ENCODE data around the gene NBEA.
"Not testable (repeated sequence)": the region's sequence is repeated elsewhere in the genome, so short reads cannot be mapped to it uniquely, and the experiment has no call there.

The NBEA gene

GRCh38 chr13:35092251-35092650, 150.2 kb downstream of the NBEA start:
- DNase-seq = no peak

DNA sequence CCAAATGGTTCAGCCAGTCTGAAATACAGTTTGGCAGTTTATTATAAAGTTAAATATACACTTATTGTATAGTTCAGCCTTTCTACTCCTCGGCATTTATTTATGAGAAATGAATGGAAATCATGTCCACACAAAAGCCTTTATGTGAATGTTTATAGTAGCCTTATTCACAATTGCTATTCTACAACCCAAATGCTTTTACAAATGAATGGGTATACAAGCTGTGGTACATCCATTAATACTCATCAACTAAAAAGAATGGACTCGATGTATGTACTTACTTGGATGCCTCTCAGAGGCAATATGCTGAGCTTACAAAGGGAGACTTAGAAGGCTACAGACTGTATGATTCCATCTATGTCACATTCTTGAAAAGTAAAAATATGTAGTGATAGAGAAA, 150.7 kb downstream of the NBEA start:
- DNase-seq = no peak

GRCh38 chr13:35093356-35093755, 151.3 kb downstream of the NBEA start:
- no peak for DNase-seq

GRCh38 chr13:35106771-35107170, 164.7 kb downstream of the NBEA start:
- DNase-seq = not testable (repeated sequence)

- no peak for DNase-seq
Measured at GRCh38 chr13:35107535-35107934, 165.5 kb downstream of the NBEA start.

GRCh38 chr13:35113612-35114011, 171.5 kb downstream of the NBEA start:
- DNase-seq = not testable (repeated sequence)

- DNase-seq = no peak
Measured at GRCh38 chr13:35127466-35127865, 185.4 kb downstream of the NBEA start.

DNA sequence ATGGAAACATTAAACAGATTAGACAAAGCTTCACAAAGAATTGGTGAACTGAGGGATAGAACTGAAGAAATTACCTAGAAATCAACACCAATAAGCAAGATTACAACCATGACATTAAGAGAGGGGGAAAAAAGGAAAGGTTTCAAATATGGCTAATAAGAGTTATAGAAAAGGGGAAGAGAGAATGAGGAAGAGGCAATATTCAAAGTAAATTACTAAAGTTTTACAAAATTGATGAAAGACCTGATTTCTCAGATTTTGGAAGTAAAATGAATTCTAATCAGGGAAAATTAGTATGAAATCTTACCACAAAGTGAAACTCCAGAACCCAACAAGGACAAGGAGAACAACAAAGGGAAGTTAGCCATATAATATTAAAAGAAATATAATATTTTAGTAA, 187.4 kb downstream of the NBEA start:
- no peak for DNase-seq

- DNase-seq = no peak
Measured at GRCh38 chr13:35131471-35131870, 189.4 kb downstream of the NBEA start.

GRCh38 chr13:35136585-35136984, 194.5 kb downstream of the NBEA start:
- no peak for DNase-seq

GRCh38 chr13:35139591-35139990, 197.5 kb downstream of the NBEA start:
- DNase-seq = no peak

- no peak for DNase-seq
Measured at GRCh38 chr13:35140321-35140720, 198.3 kb downstream of the NBEA start.

DNA sequence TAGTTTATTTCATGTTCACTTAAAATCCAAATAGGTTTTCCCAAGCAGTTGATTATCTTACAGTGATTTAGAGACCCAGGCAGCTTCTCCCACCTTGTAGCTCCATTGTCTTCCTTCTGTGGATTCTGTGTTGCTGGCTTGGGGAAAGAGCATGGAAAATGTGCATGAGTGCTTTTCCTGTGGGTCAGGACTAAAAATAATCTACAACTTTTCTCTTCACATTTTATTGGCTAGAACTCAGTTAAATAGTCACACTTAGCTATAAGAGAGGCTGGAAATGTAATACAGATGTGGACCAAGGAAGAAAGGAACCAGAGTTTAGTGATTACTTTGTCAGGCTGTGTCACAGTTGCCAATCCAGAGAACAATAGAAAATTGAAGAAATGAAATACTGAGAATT, 198.8 kb downstream of the NBEA start:
- DNase-seq = no peak

- no peak for DNase-seq
Measured at GRCh38 chr13:35143123-35143522, 201.1 kb downstream of the NBEA start.

GRCh38 chr13:35144166-35144890, 202.3 kb downstream of the NBEA start:
- no peak for DNase-seq

DNA sequence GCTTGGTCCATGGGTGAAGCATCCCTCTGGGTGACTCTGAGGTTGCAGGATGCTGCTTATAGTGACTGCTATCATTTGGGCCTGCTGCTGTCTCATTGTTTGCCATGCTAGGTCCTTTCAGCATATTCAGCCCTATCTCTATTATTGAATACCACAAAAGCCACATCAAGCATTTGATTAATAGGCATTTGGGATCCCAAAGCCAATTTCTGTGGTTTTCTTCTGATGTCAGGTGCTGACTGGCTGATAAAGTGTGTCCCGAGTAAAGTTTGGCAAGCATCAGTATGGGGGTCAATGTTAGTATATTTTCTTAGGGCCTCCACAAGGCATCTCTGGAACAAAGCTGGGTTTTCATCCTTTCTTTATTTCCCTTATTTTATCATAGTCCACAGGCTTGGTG, 204.6 kb downstream of the NBEA start:
- DNase-seq = no peak

DNA sequence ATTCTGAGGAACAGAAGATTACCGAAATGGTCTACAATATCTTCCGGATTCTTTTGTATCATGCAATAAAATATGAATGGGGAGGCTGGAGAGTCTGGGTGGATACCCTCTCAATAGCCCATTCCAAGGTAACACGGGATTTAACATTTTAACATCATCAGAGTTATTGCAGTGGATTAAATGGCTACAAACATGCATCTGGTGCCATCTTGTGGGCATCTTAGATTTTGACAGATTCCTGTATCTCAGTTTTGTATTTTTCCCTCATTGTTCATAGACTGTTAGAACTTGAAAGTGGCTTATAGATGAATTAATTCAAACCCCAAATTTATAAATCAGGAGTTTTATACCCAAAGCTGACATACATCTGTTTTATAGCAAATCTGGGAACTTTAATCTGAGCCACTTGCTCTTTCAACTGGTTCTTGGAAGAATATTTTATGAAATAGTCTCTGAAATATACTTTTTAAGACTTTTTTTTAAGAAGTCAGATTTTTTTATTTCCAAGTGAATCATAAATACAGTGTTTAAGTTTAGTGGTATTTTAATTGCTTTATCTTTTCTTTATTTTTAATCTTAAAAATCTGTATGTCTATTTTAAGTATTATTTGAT, 215.2 kb downstream of the NBEA start:
- DNase-seq = peak; percentile 59

DNA sequence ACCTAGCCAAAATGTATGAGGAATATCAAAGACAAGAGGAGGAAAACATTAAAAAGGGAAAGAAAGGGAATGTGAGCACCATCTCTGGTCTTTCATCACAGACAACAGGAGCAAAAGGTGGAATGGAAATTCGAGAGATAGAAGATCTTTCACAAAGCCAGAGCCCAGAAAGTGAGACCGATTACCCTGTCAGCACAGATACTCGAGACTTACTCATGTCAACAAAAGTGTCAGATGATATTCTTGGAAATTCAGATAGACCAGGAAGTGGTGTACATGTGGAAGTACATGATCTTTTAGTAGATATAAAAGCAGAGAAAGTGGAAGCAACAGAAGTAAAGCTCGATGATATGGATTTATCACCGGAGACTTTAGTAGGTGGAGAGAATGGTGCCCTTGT, 217.0 kb downstream of the NBEA start:
- no peak for DNase-seq

- no peak for DNase-seq
Measured at GRCh38 chr13:35160896-35161295, 218.8 kb downstream of the NBEA start.

GRCh38 chr13:35162420-35162819, 220.3 kb downstream of the NBEA start:
- no peak for DNase-seq

- DNase-seq = no peak
Measured at GRCh38 chr13:35163674-35164073, 221.6 kb downstream of the NBEA start.

DNA sequence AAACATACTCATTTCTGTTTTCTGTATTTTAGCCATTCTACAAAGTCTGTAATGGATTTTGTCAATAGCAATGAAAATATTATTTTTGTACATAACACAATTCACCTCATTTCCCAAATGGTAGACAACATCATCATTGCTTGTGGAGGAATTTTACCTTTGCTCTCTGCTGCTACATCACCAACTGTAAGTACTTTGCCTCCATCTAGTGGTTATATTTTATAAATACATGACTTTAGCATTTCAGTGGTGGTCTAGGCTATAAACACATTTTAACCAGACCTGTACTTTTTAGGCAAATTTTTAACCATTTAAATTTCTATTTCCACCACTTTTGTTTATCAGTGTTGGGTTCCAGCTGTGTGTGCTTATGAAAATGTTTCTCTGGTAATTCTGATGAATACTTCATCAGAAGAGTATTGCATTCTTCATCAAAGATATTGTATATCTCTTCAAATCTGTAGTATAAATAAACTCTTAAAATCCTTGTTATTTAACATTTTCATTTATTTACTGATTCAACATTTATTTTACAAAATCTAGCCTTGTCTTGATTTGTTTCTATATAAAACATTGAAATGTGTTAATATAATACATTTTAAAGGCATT, 222.4 kb downstream of the NBEA start:
- DNase-seq = peak; percentile 41

- no peak for DNase-seq
Measured at GRCh38 chr13:35165205-35165604, 223.1 kb downstream of the NBEA start.

- DNase-seq = no peak
Measured at GRCh38 chr13:35179494-35179893, 237.4 kb downstream of the NBEA start.

Data from midbrain (tissue), 1 donor.